Ascending aorta (tissue), 2 donors: ENCODE measurements around the gene AP1M2. TPM values are rescaled to one million over a fixed set of nuclear protein-coding genes. Genes with fewer than 3 reads are reported as not detected.
"Not testable (repeated sequence)": the region's sequence is repeated elsewhere in the genome, so short reads cannot be mapped to it uniquely, and the experiment has no call there.

Experiments used
- DNase-seq, 2 donors: peaks; one replicate each; pipeline ENCODE4 v3.0.0-alpha.2; 2019; ENCODE audit warnings: low spot score in 2 of 2
- H3K27ac ChIP-seq, 2 donors: fragments of 200-600 bp; sonication (generic); one replicate each; pipeline ENCODE4 v1.5.1; 2016 to 2017; ENCODE audit warnings: mild to moderate bottlenecking in 1 of 2
- H3K27me3 ChIP-seq: fragments of 200-600 bp; sonication (generic); one replicate; pipeline ENCODE4 v1.5.1; 2017
- H3K36me3 ChIP-seq, 2 donors: fragments of 200-600 bp; sonication (generic); one replicate each; pipeline ENCODE4 v1.5.1; 2016
- H3K4me1 ChIP-seq, 2 donors: fragments of 200-600 bp; sonication (generic); one replicate each; pipeline ENCODE4 v1.5.1; 2016 to 2017; ENCODE audit warnings: mild to moderate bottlenecking in 1 of 2
- H3K4me3 ChIP-seq, 2 donors: fragments of 200-600 bp; sonication (generic); one replicate each; pipeline ENCODE4 v1.5.1; 2016 to 2017; ENCODE audit warnings: mild to moderate bottlenecking in 1 of 2
- H3K9me3 ChIP-seq, 2 donors: fragments of 200-600 bp; sonication (generic); one replicate each; pipeline ENCODE4 v1.5.1; 2016
- CTCF ChIP-seq, 3 experiments: fragments of 200-600 bp in 2 of 3; fragments of 450-650 bp in 1 of 3; sonication (generic) in 2 of 3; IDR thresholded peaks; one replicate each; pipeline ENCODE4 v1.5.1; 2016 to 2019; ENCODE audit warnings: antibody characterized with exemption in 3 of 3, mild to moderate bottlenecking in 1 of 3, moderate library complexity in 1 of 3
- intact Hi-C: fragments of 100-400 bp; cut with DNase I; formaldehyde crosslinking; loops from one replicate; pipeline ENCODE4 v1.15.1; 2023
- total RNA-seq: library from RNA; depleted of rRNA; stranded (reverse); fragments of >200 nt; gene quantifications from one replicate; pipeline ENCODE4 v1.1.0, GENCODE V29; 2016

AP1M2 gene
- total RNA-seq, 1 donor from 2014 or later: not detected

- no peak overlapping the region for H3K27ac ChIP-seq
- H3K27me3 ChIP-seq: no peaks in the 10 kb centered on the region
- no peaks in the 10 kb centered on the region for H3K4me1 ChIP-seq
- no peak for DNase-seq
- no peak overlapping the region for H3K4me3 ChIP-seq
- peaks cover 72 to 89% of the 10 kb centered on the region in 2 donors for H3K36me3 ChIP-seq
- intact Hi-C loops: no loop called here
- TF ChIP-seq CTCF (IDR thresholded peaks at IDR 0.05): no peak
- no peaks in the 10 kb centered on the region for H3K9me3 ChIP-seq
These were observed 33.9 kb downstream of the AP1M2 start for GRCh38 chr19:10553087-10553667.

- Histone ChIP-seq H3K36me3 (peaks cover 67 to 85% of the 10 kb centered on the region in 2 donors), H3K4me3 (no peak overlapping the region), H3K27ac (no peak overlapping the region), H3K27me3 (no peaks in the 10 kb centered on the region), H3K4me1 (no peaks in the 10 kb centered on the region), H3K9me3 (no peaks in the 10 kb centered on the region)
- no peak for TF ChIP-seq CTCF (IDR thresholded peaks at IDR 0.05)
- DNase-seq: no peak
- intact Hi-C loops: no loop called here
These were observed 34.5 kb downstream of the AP1M2 start for GRCh38 chr19:10552510-10553053.

- Histone ChIP-seq H3K27me3 (no peaks in the 10 kb centered on the region), H3K27ac (no peak overlapping the region), H3K9me3 (no peaks in the 10 kb centered on the region), H3K4me3 (no peak overlapping the region), H3K36me3 (peaks cover 67 to 85% of the 10 kb centered on the region in 2 donors), H3K4me1 (no peaks in the 10 kb centered on the region)
- no peak for DNase-seq
- TF ChIP-seq CTCF (IDR thresholded peaks at IDR 0.05): no peak
- intact Hi-C loops: no loop called here
These were observed 35.3 kb downstream of the AP1M2 start for GRCh38 chr19:10551698-10552301.

- H3K27ac ChIP-seq, H3K27me3 ChIP-seq, H3K4me1 ChIP-seq, H3K9me3 ChIP-seq, intact Hi-C loops, H3K4me3 ChIP-seq, DNase-seq: not testable (repeated sequence)
- H3K36me3 ChIP-seq: peaks cover 70 to 87% of the 10 kb centered on the region in 2 donors
These were observed 36.1 kb downstream of the AP1M2 start for GRCh38 chr19:10551006-10551405.

- Histone ChIP-seq H3K27me3 (no peaks in the 10 kb centered on the region), H3K27ac (no peak overlapping the region), H3K9me3 (no peaks in the 10 kb centered on the region), H3K4me1 (peaks cover 0 to 2% of the 10 kb centered on the region in 2 donors), H3K4me3 (no peak overlapping the region), H3K36me3 (peaks cover 65 to 80% of the 10 kb centered on the region in 2 donors)
- intact Hi-C loops: no loop called here
- DNase-seq: no peak
- no peak for TF ChIP-seq CTCF (IDR thresholded peaks at IDR 0.05)
These were observed 36.8 kb downstream of the AP1M2 start for GRCh38 chr19:10550336-10550735.

- peaks cover 60 to 74% of the 10 kb centered on the region in 2 donors for H3K36me3 ChIP-seq
- intact Hi-C loops: no loop called here
- H3K27ac ChIP-seq: no peak overlapping the region
- no peak for DNase-seq
- no peak for TF ChIP-seq CTCF (IDR thresholded peaks at IDR 0.05)
- no peaks in the 10 kb centered on the region for H3K27me3 ChIP-seq
- H3K9me3 ChIP-seq: no peaks in the 10 kb centered on the region
- H3K4me3 ChIP-seq: no peak overlapping the region
- peaks cover 2 to 8% of the 10 kb centered on the region in 2 donors for H3K4me1 ChIP-seq
These were observed 37.4 kb downstream of the AP1M2 start for GRCh38 chr19:10549733-10550132.
